ENCODE measurements around the gene RSRC1.

DNA sequence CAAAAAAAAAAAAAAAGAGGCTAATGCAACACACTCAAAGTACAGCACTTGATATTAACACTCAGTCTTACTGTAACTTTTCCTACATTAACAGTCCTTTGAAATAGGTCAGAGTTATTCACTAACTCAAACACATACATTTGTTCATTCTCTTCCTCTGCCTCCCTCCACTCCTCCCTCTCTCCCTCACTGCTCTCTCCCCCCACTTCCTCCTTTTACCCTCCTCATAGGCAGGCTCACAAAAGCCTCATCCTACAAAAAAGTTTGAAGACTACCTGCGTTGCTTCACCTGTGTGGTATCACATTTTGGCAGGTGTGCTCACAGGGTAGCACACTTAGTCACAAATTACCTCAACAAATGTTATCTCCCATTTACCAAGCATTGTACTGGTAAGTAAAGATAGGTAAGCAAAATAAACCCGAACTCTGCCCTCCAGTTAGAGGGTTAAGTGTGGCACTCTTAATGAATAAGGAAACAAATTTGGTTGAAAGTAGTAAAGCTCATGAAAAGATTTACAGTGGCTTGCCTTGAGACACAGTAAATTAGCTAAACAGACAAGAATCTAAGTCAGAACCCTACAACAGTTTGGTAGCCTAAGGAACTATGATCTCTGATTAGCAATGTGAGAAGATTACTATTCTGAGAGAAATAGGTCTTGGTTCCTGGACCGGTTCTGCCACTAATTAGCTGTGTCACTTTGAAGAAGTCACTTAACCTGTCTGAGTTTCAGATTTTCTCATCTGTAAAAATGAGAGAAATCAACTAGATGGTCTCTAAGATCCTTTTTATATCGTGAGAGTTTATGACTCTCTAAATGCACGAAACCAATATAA lies 310.1 kb downstream of the RSRC1 start:
- TF ChIP-seq CTCF (IDR thresholded peaks at IDR 0.05) (no peak), POLR2AphosphoS5 (IDR thresholded peaks at IDR 0.05) (no peak)

All from sigmoid colon (tissue), 4 donors.